HCT116 (cell line): Measurements from ENCODE around the gene KCNMB2. TPM values are rescaled to one million over a fixed set of nuclear protein-coding genes. Genes with fewer than 3 reads are reported as not detected.

Experiments used
- ATAC-seq: fragments of 200-7000 bp; cut with Tn5 transposase; 2 replicates; pipeline ENCODE4 v1.9.1; 2020; ENCODE audit warnings: mild to moderate bottlenecking, moderate library complexity
- BruUV-seq: library from RNA; stranded (reverse); fragments of 400-500 nt; replicated peaks from 2 replicates; lab custom pipeline; 2021; lab: Mats Ljungman, UMichigan
- CTCF ChIA-PET: fragments of 300-600 bp; sonication (Branson Sonifier 250); formaldehyde crosslinking; loops from one replicate; lab custom pipeline; 2021; ENCODE audit warnings: antibody characterized with exemption; lab: Charles Lee
- POLR2A ChIA-PET: fragments of 300-600, 350-600 bp; sonication (Branson Sonifier 250); formaldehyde crosslinking; loops from one replicate; lab custom pipeline; 2021; ENCODE audit warnings: antibody characterized with exemption; lab: Charles Lee
- RAD21 ChIA-PET, 2 experiments: fragments of 300-600 bp; sonication (Branson Sonifier 250); formaldehyde crosslinking; loops; one replicate each; lab custom pipeline; 2023; ENCODE audit warnings: low total read pairs in 2 of 2; ENCODE audit not compliant: uncharacterized antibody in 2 of 2, unreplicated experiment in 2 of 2, low non-redundant PET in 1 of 2; lab: Charles Lee
- DNase-seq: peaks from one replicate; pipeline ENCODE4 v3.0.0-alpha.2; 2010; ENCODE audit warnings: low read depth, low spot score
- H2AFZ ChIP-seq: fragments of 200-600 bp; shearing (Covaris generic), sonication (generic); 2 replicates; pipeline ENCODE4 v1.6.1; 2017; ENCODE audit warnings: low read depth, mixed run types, mixed read lengths, antibody characterized with exemption, low read length; ENCODE audit not compliant: poor library complexity, severe bottlenecking
- H3K27ac ChIP-seq: 2 replicates; pipeline ENCODE4 v1.5.1; 2012; ENCODE audit warnings: low read depth, low read length
- H3K27me3 ChIP-seq: fragments of 200-600 bp; sonication (generic); 2 replicates; pipeline ENCODE4 v1.6.1; 2016; ENCODE audit warnings: mixed run types, low read length, mixed read lengths; ENCODE audit not compliant: insufficient read depth
- H3K36me3 ChIP-seq, 2 experiments: fragments of 200-500 bp in 1 of 2; fragments of 200-600 bp in 1 of 2; sonication (Bioruptor generic) in 1 of 2; sonication (generic) in 1 of 2; 2 replicates each; pipeline versions ENCODE4 v1.5.1 to v1.6.1; 2014 to 2016; ENCODE audit warnings: low read length in 2 of 2, inconsistent platforms in 1 of 2, mixed read lengths in 1 of 2, mixed run types in 1 of 2; ENCODE audit not compliant: insufficient read depth in 2 of 2, control insufficient read depth in 1 of 2
- H3K4me1 ChIP-seq, 2 experiments: fragments of 200-600 bp in 1 of 2; sonication (generic) in 1 of 2; 2 replicates each; pipeline versions ENCODE4 v1.5.1 to v1.6.1; 2012 to 2017; ENCODE audit warnings: low read length in 2 of 2, inconsistent platforms in 1 of 2, mild to moderate bottlenecking in 1 of 2, mixed read lengths in 1 of 2, mixed run types in 1 of 2, moderate library complexity in 1 of 2; ENCODE audit not compliant: insufficient read depth in 2 of 2, control insufficient read depth in 1 of 2
- H3K4me2 ChIP-seq: fragments of 200-600 bp; sonication (generic); 2 replicates; pipeline ENCODE4 v1.6.1; 2017; ENCODE audit warnings: mixed run types, low read length, mixed read lengths
- H3K4me3 ChIP-seq, 2 experiments: fragments of 200-600 bp in 1 of 2; sonication (generic) in 1 of 2; replicated peaks in 1 of 2; 2 replicates each; pipeline ENCODE4 v1.5.1; 2011 to 2016; ENCODE audit warnings: low read length in 2 of 2, control low read depth in 1 of 2, low read depth in 1 of 2, mild to moderate bottlenecking in 1 of 2, mixed read lengths in 1 of 2, mixed run types in 1 of 2
- H3K79me2 ChIP-seq: fragments of 200-600 bp; sonication (generic); 2 replicates; pipeline ENCODE4 v1.6.1; 2017; ENCODE audit warnings: mild to moderate bottlenecking, mixed run types, low read length, moderate library complexity, mixed read lengths; ENCODE audit not compliant: insufficient read depth
- H3K9ac ChIP-seq: fragments of 200-600 bp; sonication (generic); 2 replicates; pipeline ENCODE4 v1.6.1; 2016; ENCODE audit warnings: low read length, mixed read lengths
- H3K9me2 ChIP-seq: fragments of 200-600 bp; sonication (generic), shearing (Covaris generic); 2 replicates; pipeline ENCODE4 v1.6.1; 2017; ENCODE audit warnings: mixed run types, mild to moderate bottlenecking, moderate library complexity; ENCODE audit not compliant: insufficient read depth
- H3K9me3 ChIP-seq, 2 experiments: fragments of 200-500 bp in 1 of 2; fragments of 200-600 bp in 1 of 2; sonication (Bioruptor generic) in 1 of 2; sonication (generic) in 1 of 2; 2 replicates each; pipeline ENCODE4 v1.6.1; 2014 to 2017; ENCODE audit warnings: low read length in 2 of 2, mixed read lengths in 2 of 2, inconsistent platforms in 1 of 2, low read depth in 1 of 2, mild to moderate bottlenecking in 1 of 2, mixed run types in 1 of 2, moderate library complexity in 1 of 2; ENCODE audit not compliant: control insufficient read depth in 1 of 2, insufficient read depth in 1 of 2
- H4K20me1 ChIP-seq: fragments of 200-600 bp; sonication (generic), shearing (Covaris generic); 2 replicates; pipeline ENCODE4 v1.6.1; 2017; ENCODE audit warnings: mixed run types, mild to moderate bottlenecking, moderate library complexity; ENCODE audit not compliant: insufficient read depth
- CBX3 ChIP-seq: IDR thresholded peaks from 2 replicates; pipeline ENCODE4 v1.6.1; 2012; ENCODE audit warnings: low read depth
- CEBPB ChIP-seq: IDR thresholded peaks from 2 replicates; pipeline ENCODE4 v1.6.1; 2012; ENCODE audit warnings: low read depth
- CTCF ChIP-seq, 3 experiments: fragments of 200-600 bp in 1 of 3; sonication (generic) in 1 of 3; IDR thresholded peaks in 2 of 3; conservative IDR thresholded peaks in 1 of 3; 2 replicates each; pipeline ENCODE4 v1.5.1; 2012 to 2017; ENCODE audit warnings: low read depth in 2 of 3, low read length in 2 of 3, antibody characterized with exemption in 1 of 3, borderline replicate concordance in 1 of 3, control low read depth in 1 of 3, mild to moderate bottlenecking in 1 of 3, mixed read lengths in 1 of 3, mixed run types in 1 of 3, moderate library complexity in 1 of 3; ENCODE audit not compliant: insufficient read depth in 1 of 3
- ELF1 ChIP-seq: IDR thresholded peaks from 2 replicates; pipeline ENCODE4 v1.6.1; 2012; ENCODE audit warnings: low read depth, borderline replicate concordance
- EZH2 ChIP-seq: fragments of 200-600 bp; sonication (generic); IDR thresholded peaks from 2 replicates; pipeline ENCODE4 v1.6.1; 2017; ENCODE audit warnings: antibody characterized with exemption, mixed run types
- FOSL1 ChIP-seq: IDR thresholded peaks from 2 replicates; pipeline ENCODE4 v1.6.1; 2012; ENCODE audit warnings: low read depth
- POLR2A ChIP-seq: IDR thresholded peaks from 2 replicates; pipeline ENCODE4 v1.7.0; 2011; ENCODE audit warnings: borderline replicate concordance; ENCODE audit not compliant: insufficient read depth, insufficient read length; ENCODE audit errors: extremely low read depth
- REST ChIP-seq: IDR thresholded peaks from 2 replicates; pipeline ENCODE4 v1.6.1; 2012; ENCODE audit warnings: low read depth
- SIN3A ChIP-seq: IDR thresholded peaks from 2 replicates; pipeline ENCODE4 v1.6.1; 2012; ENCODE audit warnings: low read depth
- ZBTB33 ChIP-seq: IDR thresholded peaks from 2 replicates; pipeline ENCODE4 v1.6.1; 2011; ENCODE audit warnings: mild to moderate bottlenecking, low read length, moderate library complexity; ENCODE audit not compliant: insufficient replicate concordance; ENCODE audit errors: extremely low read depth
- intact Hi-C: fragments of 100-400 bp; cut with micrococcal nuclease; formaldehyde crosslinking; loops from 2 replicates; pipeline ENCODE4 v1.10.0; 2022
- total RNA-seq: library from RNA; stranded (reverse); gene quantifications from one replicate; pipeline ENCODE4 v1.2.1, GENCODE V29; 2021; ENCODE audit not compliant: unreplicated experiment

KCNMB2 gene
- total RNA-seq, 1 experiment from 2014 or later, result not detected

- Histone ChIP-seq H3K27me3 (no peaks in the 10 kb centered on the region), H3K4me3 (no peak overlapping the region), H3K4me1 (no peaks in the 10 kb centered on the region), H3K36me3 (no peaks in the 10 kb centered on the region), H4K20me1 (no peaks in the 10 kb centered on the region), H3K9ac (no peak overlapping the region), H3K9me3 (no peaks in the 10 kb centered on the region), H2AFZ (no peak overlapping the region), H3K9me2 (no peaks in the 10 kb centered on the region), H3K4me2 (no peak overlapping the region), H3K79me2 (no peaks in the 10 kb centered on the region), H3K27ac (no peak overlapping the region)
- ChIA-PET POLR2A (no interaction called here), RAD21 (no interaction called here), CTCF (no interaction called here)
- DNase-seq, result no peak
- intact Hi-C loops, result no loop called here
- ATAC-seq, result no peak
- no peak for TF ChIP-seq CBX3
- no peak for TF ChIP-seq REST
- no peak for TF ChIP-seq POLR2A
- no peak for TF ChIP-seq EZH2
- TF ChIP-seq FOSL1, result no peak
- no peak for TF ChIP-seq SIN3A
- TF ChIP-seq ZBTB33, result no peak
- no peak for TF ChIP-seq ELF1
- TF ChIP-seq CTCF (IDR thresholded peaks at IDR 0.05 in 2 of 3, conservative IDR thresholded peaks at IDR 0.05 in 1 of 3; ENCODE audit: borderline replicate concordance in 1 of 3, insufficient read depth in 1 of 3, low read depth in 2 of 3, low read length in 2 of 3), result no peak
- no peak for TF ChIP-seq CEBPB
- no TSS peak for BruUV-seq
Observed at GRCh38 chr3:178761461-178761860, 225.2 kb downstream of the KCNMB2 start.
